ENCODE measurements around the gene NR1I3. TPM values are rescaled to one million over a fixed set of nuclear protein-coding genes. Genes with fewer than 3 reads are reported as not detected.
"Not testable (repeated sequence)": the region's sequence is repeated elsewhere in the genome, so short reads cannot be mapped to it uniquely, and the experiment has no call there.

The NR1I3 gene
- total RNA-seq, 2 experiments from 2014 or later = not detected

- TF ChIP-seq CTCF (conservative IDR thresholded peaks at IDR 0.05; ENCODE audit: low read length) = no peak
These were observed 13.6 kb upstream of the NR1I3 start for GRCh38 chr1:161251579-161251978.

GRCh38 chr1:161250829-161251228 is 12.8 kb upstream of the NR1I3 start:
- ChIA-PET POLR2A (interaction anchor here (1.6 kb wide), 1 partner anchor 25 kb away, joined by 5 read pairs; the partner anchor contains the start of gene TOMM40L), CTCF (ENCODE audit: unreplicated experiment) (no interaction called here)
- Histone ChIP-seq H3K9me2 (ENCODE audit: insufficient read depth, low read length) (no peaks in the 10 kb centered on the region), H3K27ac (ENCODE audit: low read depth, low read length, poor library complexity, severe bottlenecking) (no peak overlapping the region), H3K79me2 (ENCODE audit: insufficient read depth, low read depth, low read length) (no peaks in the 10 kb centered on the region), H3K4me1 (ENCODE audit: insufficient read depth, low read length, poor library complexity, severe bottlenecking) (no peaks in the 10 kb centered on the region), H3K4me3 (ENCODE audit: low read depth, low read length, poor library complexity, severe bottlenecking) (no peak overlapping the region), H2AFZ (ENCODE audit: low read length) (no peak overlapping the region), H3K9me3 (ENCODE audit: low read length) (peaks cover 3% of the 10 kb centered on the region; the same call in 1 of the 2 replicates), H3K4me2 (ENCODE audit: low read length) (no peak overlapping the region), H3K36me3 (ENCODE audit: insufficient read depth, low read length) (no peaks in the 10 kb centered on the region), H4K20me1 (ENCODE audit: insufficient read depth, low read length) (no peaks in the 10 kb centered on the region)
- intact Hi-C loops (cut with micrococcal nuclease; ENCODE audit: unreplicated experiment) = no loop called here
- BruUV-seq (replicated peaks) = no TSS peak
- TF ChIP-seq EZH2phosphoT487 (IDR thresholded peaks at IDR 0.05; ENCODE audit: borderline replicate concordance, low read depth, low read length) = no peak
- no peak for TF ChIP-seq CTCF (conservative IDR thresholded peaks at IDR 0.05; ENCODE audit: low read length)
- no peak for DNase-seq (ENCODE audit: low spot score)

More at GRCh38 chr1:161251579-161251978, 13.6 kb upstream of the NR1I3 start:
- Histone ChIP-seq H3K27ac (ENCODE audit: low read depth, low read length, poor library complexity, severe bottlenecking) (no peak overlapping the region), H3K9me2 (ENCODE audit: insufficient read depth, low read length) (no peaks in the 10 kb centered on the region), H3K4me2 (ENCODE audit: low read length) (no peak overlapping the region), H4K20me1 (ENCODE audit: insufficient read depth, low read length) (no peaks in the 10 kb centered on the region), H3K36me3 (ENCODE audit: insufficient read depth, low read length) (no peaks in the 10 kb centered on the region), H2AFZ (ENCODE audit: low read length) (no peak overlapping the region), H3K4me3 (ENCODE audit: low read depth, low read length, poor library complexity, severe bottlenecking) (no peak overlapping the region), H3K4me1 (ENCODE audit: insufficient read depth, low read length, poor library complexity, severe bottlenecking) (no peaks in the 10 kb centered on the region), H3K9me3 (ENCODE audit: low read length) (peaks cover 3% of the 10 kb centered on the region; the same call in 1 of the 2 replicates), H3K79me2 (ENCODE audit: insufficient read depth, low read depth, low read length) (no peaks in the 10 kb centered on the region)
- CTCF ChIA-PET (ENCODE audit: unreplicated experiment) = no interaction called here
- intact Hi-C loops (cut with micrococcal nuclease; ENCODE audit: unreplicated experiment) = no loop called here
- no peak for DNase-seq (ENCODE audit: low spot score)
- BruUV-seq (replicated peaks) = no TSS peak
- POLR2A ChIA-PET = no interaction called here

- DNase-seq (ENCODE audit: low spot score); H3K9me2 ChIP-seq (ENCODE audit: insufficient read depth, low read length); BruUV-seq (replicated peaks); H3K9me3 ChIP-seq (ENCODE audit: low read length); intact Hi-C loops (cut with micrococcal nuclease; ENCODE audit: unreplicated experiment); H3K36me3 ChIP-seq (ENCODE audit: insufficient read depth, low read length); H3K4me1 ChIP-seq (ENCODE audit: insufficient read depth, low read length, poor library complexity, severe bottlenecking); H4K20me1 ChIP-seq (ENCODE audit: insufficient read depth, low read length); H3K27ac ChIP-seq (ENCODE audit: low read depth, low read length, poor library complexity, severe bottlenecking); CTCF ChIA-PET (ENCODE audit: unreplicated experiment); H3K4me2 ChIP-seq (ENCODE audit: low read length); H2AFZ ChIP-seq (ENCODE audit: low read length); H3K79me2 ChIP-seq (ENCODE audit: insufficient read depth, low read depth, low read length); H3K4me3 ChIP-seq (ENCODE audit: low read depth, low read length, poor library complexity, severe bottlenecking): not testable (repeated sequence)
- POLR2A ChIA-PET = interaction anchor here (1.0 to 1.6 kb wide), 2 partner anchors 12 to 24 kb away, joined by 3 to 5 read pairs; partner anchors contain the start of gene TOMM40L
These were observed 12.1 kb upstream of the NR1I3 start for GRCh38 chr1:161250100-161250499.
